ENCODE data around the gene SLC22A17.
"Not testable (repeated sequence)": the region's sequence is repeated elsewhere in the genome, so short reads cannot be mapped to it uniquely, and the experiment has no call there.

SLC22A17 gene

GRCh38 chr14:23352506-23353432 is at the start of gene SLC22A17:
SLC22A17 (minus strand) TSS chr14:23352887.
- peak within 1 kb of the TSS; percentile 66 to 71 for H3K4me3 Mint-ChIP-seq
- no peaks in the 10 kb centered on the region for H3K4me1 Mint-ChIP-seq
- ATAC-seq (replicated peaks) (peak; percentile 82 to 88), DNase-seq (peak; percentile 18)
- no peaks in the 10 kb centered on the region for H3K36me3 Mint-ChIP-seq
- peaks cover 67 to 82% of the 10 kb centered on the region in 2 donors for H3K27me3 Mint-ChIP-seq
- H3K9me3 Mint-ChIP-seq = peaks cover 0 to 3% of the 10 kb centered on the region in 2 donors
- no peak within 1 kb of the TSS for H3K27ac Mint-ChIP-seq

- no peaks in the 10 kb centered on the region for H3K9me3 Mint-ChIP-seq
- H3K4me3 Mint-ChIP-seq = no peak overlapping the region
- ATAC-seq (replicated peaks) (no peak), DNase-seq (no peak)
- H3K27me3 Mint-ChIP-seq = peaks cover 42 to 48% of the 10 kb centered on the region in 2 donors
- H3K36me3 Mint-ChIP-seq = no peaks in the 10 kb centered on the region
- H3K27ac Mint-ChIP-seq = no peak overlapping the region
- peaks cover 12 to 15% of the 10 kb centered on the region in 2 donors for H3K4me1 Mint-ChIP-seq
Observed at GRCh38 chr14:23401291-23401690, 48.6 kb upstream of the SLC22A17 start.

GRCh38 chr14:23400496-23401149 is 47.9 kb upstream of the SLC22A17 start:
- not testable (repeated sequence) for H3K9me3 Mint-ChIP-seq, H3K4me1 Mint-ChIP-seq, H3K27ac Mint-ChIP-seq, DNase-seq, H3K36me3 Mint-ChIP-seq, H3K4me3 Mint-ChIP-seq
- ATAC-seq (replicated peaks) = peak; percentile 46 to 47
- H3K27me3 Mint-ChIP-seq = peaks cover 35 to 42% of the 10 kb centered on the region in 2 donors

- H3K27ac Mint-ChIP-seq = no peak overlapping the region
- ATAC-seq (replicated peaks) = no peak
- H3K36me3 Mint-ChIP-seq = no peaks in the 10 kb centered on the region
- no peak for DNase-seq
- H3K4me3 Mint-ChIP-seq = no peak overlapping the region
- H3K4me1 Mint-ChIP-seq = peaks cover 0 to 6% of the 10 kb centered on the region in 2 donors
- no peaks in the 10 kb centered on the region for H3K9me3 Mint-ChIP-seq
- peaks cover 28 to 36% of the 10 kb centered on the region in 2 donors for H3K27me3 Mint-ChIP-seq
Observed at GRCh38 chr14:23399591-23399990, 46.9 kb upstream of the SLC22A17 start.

- DNase-seq (no peak), ATAC-seq (replicated peaks) (no peak)
- Mint-ChIP-seq H3K27ac (no peak overlapping the region), H3K9me3 (no peaks in the 10 kb centered on the region), H3K36me3 (no peaks in the 10 kb centered on the region), H3K4me3 (no peak overlapping the region), H3K4me1 (peaks cover 0 to 6% of the 10 kb centered on the region in 2 donors), H3K27me3 (peaks cover 27 to 36% of the 10 kb centered on the region in 2 donors)
Observed at GRCh38 chr14:23399136-23399535, 46.4 kb upstream of the SLC22A17 start.

GRCh38 chr14:23398348-23398747 is 45.7 kb upstream of the SLC22A17 start:
- DNase-seq = no peak
- Mint-ChIP-seq H3K27me3 (peaks cover 29 to 36% of the 10 kb centered on the region in 2 donors), H3K27ac (no peak overlapping the region), H3K4me3 (no peak overlapping the region), H3K9me3 (no peaks in the 10 kb centered on the region), H3K4me1 (peaks cover 0 to 6% of the 10 kb centered on the region in 2 donors), H3K36me3 (no peaks in the 10 kb centered on the region)
- no peak for ATAC-seq (replicated peaks)

- DNase-seq (no peak), ATAC-seq (replicated peaks) (no peak)
- no peak overlapping the region for H3K27ac Mint-ChIP-seq
- H3K4me1 Mint-ChIP-seq = peaks cover 0 to 1% of the 10 kb centered on the region in 2 donors
- H3K4me3 Mint-ChIP-seq = no peak overlapping the region
- H3K9me3 Mint-ChIP-seq = no peaks in the 10 kb centered on the region
- H3K36me3 Mint-ChIP-seq = no peaks in the 10 kb centered on the region
- H3K27me3 Mint-ChIP-seq = peaks cover 24 to 29% of the 10 kb centered on the region in 2 donors
Observed at GRCh38 chr14:23396781-23397407, 44.2 kb upstream of the SLC22A17 start.

GRCh38 chr14:23396126-23396525 is 43.4 kb upstream of the SLC22A17 start:
- Mint-ChIP-seq H3K4me1 (peaks cover 0 to 1% of the 10 kb centered on the region in 2 donors), H3K4me3 (no peak overlapping the region), H3K9me3 (no peaks in the 10 kb centered on the region), H3K36me3 (no peaks in the 10 kb centered on the region), H3K27me3 (peaks cover 18 to 21% of the 10 kb centered on the region in 2 donors), H3K27ac (no peak overlapping the region)
- DNase-seq = no peak
- no peak for ATAC-seq (replicated peaks)

GRCh38 chr14:23392613-23393012 is 39.9 kb upstream of the SLC22A17 start:
- H3K4me1 Mint-ChIP-seq = peaks cover 0 to 2% of the 10 kb centered on the region in 2 donors
- no peaks in the 10 kb centered on the region for H3K36me3 Mint-ChIP-seq
- H3K4me3 Mint-ChIP-seq = no peak overlapping the region
- H3K9me3 Mint-ChIP-seq = no peaks in the 10 kb centered on the region
- H3K27me3 Mint-ChIP-seq = peaks cover 42% of the 10 kb centered on the region in 2 donors
- no peak for DNase-seq
- H3K27ac Mint-ChIP-seq = no peak overlapping the region
- ATAC-seq (replicated peaks) = no peak

- H3K27ac Mint-ChIP-seq; H3K4me1 Mint-ChIP-seq; DNase-seq; H3K9me3 Mint-ChIP-seq; H3K36me3 Mint-ChIP-seq; H3K4me3 Mint-ChIP-seq; ATAC-seq (replicated peaks): not testable (repeated sequence)
- peaks cover 47 to 52% of the 10 kb centered on the region in 2 donors for H3K27me3 Mint-ChIP-seq
Observed at GRCh38 chr14:23389871-23390270, 37.2 kb upstream of the SLC22A17 start.

- no peak for DNase-seq
- ATAC-seq (replicated peaks) = no peak
- Mint-ChIP-seq H3K4me3 (no peak overlapping the region), H3K9me3 (no peaks in the 10 kb centered on the region), H3K4me1 (peaks cover 0 to 2% of the 10 kb centered on the region in 2 donors), H3K27me3 (peaks cover 50 to 55% of the 10 kb centered on the region in 2 donors), H3K27ac (no peak overlapping the region), H3K36me3 (no peaks in the 10 kb centered on the region)
Observed at GRCh38 chr14:23389396-23389795, 36.7 kb upstream of the SLC22A17 start.

GRCh38 chr14:23388996-23389395 is 36.3 kb upstream of the SLC22A17 start:
- ATAC-seq (replicated peaks) (no peak), DNase-seq (no peak)
- Mint-ChIP-seq H3K27ac (no peak overlapping the region), H3K4me1 (peaks cover 0 to 2% of the 10 kb centered on the region in 2 donors), H3K9me3 (no peaks in the 10 kb centered on the region), H3K4me3 (no peak overlapping the region), H3K36me3 (no peaks in the 10 kb centered on the region), H3K27me3 (peaks cover 51 to 56% of the 10 kb centered on the region in 2 donors)

- Mint-ChIP-seq H3K4me3 (no peak overlapping the region), H3K27ac (no peak overlapping the region), H3K36me3 (no peaks in the 10 kb centered on the region), H3K27me3 (peaks cover 45 to 53% of the 10 kb centered on the region in 2 donors), H3K4me1 (peaks cover 0 to 2% of the 10 kb centered on the region in 2 donors), H3K9me3 (no peaks in the 10 kb centered on the region)
- ATAC-seq (replicated peaks) = no peak
- DNase-seq = no peak
Observed at GRCh38 chr14:23387916-23388882, 35.5 kb upstream of the SLC22A17 start.
